Chondrocyte (in vitro differentiated cells): Measurements from ENCODE around the gene ABHD5. TPM values are rescaled to one million over a fixed set of nuclear protein-coding genes. Genes with fewer than 3 reads are reported as not detected.

ENCODE experiments used
- DNase-seq: peaks from one replicate; pipeline ENCODE4 v3.0.0; 2021; ENCODE audit warnings: mixed read lengths, low spot score
- H3K27ac Mint-ChIP-seq: one replicate; pipeline ENCODE4 v1.8.0; 2021; ENCODE audit warnings: mild to moderate bottlenecking, moderate library complexity, mixed read lengths; ENCODE audit not compliant: unreplicated experiment
- H3K27me3 Mint-ChIP-seq: 2 replicates; pipeline ENCODE4 v1.8.0; 2021; ENCODE audit warnings: low read depth, mixed read lengths
- H3K36me3 Mint-ChIP-seq: 2 replicates; pipeline ENCODE4 v1.8.0; 2021; ENCODE audit warnings: low read depth, mixed read lengths
- H3K4me1 Mint-ChIP-seq: 2 replicates; pipeline ENCODE4 v1.8.0; 2021; ENCODE audit warnings: low read depth, mild to moderate bottlenecking, mixed read lengths
- H3K4me3 Mint-ChIP-seq: one replicate; pipeline ENCODE4 v1.8.0; 2021; ENCODE audit warnings: mild to moderate bottlenecking, moderate library complexity, mixed read lengths; ENCODE audit not compliant: unreplicated experiment
- H3K9me3 Mint-ChIP-seq: 2 replicates; pipeline ENCODE4 v1.8.0; 2021; ENCODE audit warnings: low read depth, mixed read lengths
- total RNA-seq: library from RNA; stranded (reverse); gene quantifications from 3 replicates; pipeline ENCODE4 v1.2.1, GENCODE V29; 2021
- TF ChIP-seq, protein P1 (sequence below): fragments of 200-600 bp; sonication (generic); IDR thresholded peaks from 2 replicates; pipeline ENCODE4 v1.5.0; 2021; ENCODE audit warnings: antibody characterized with exemption, mild to moderate bottlenecking, moderate library complexity

The ABHD5 gene
- total RNA-seq, 1 donor from 2014 or later: 12.7 TPM

GRCh38 chr3:43726521-43726920 is 35.8 kb downstream of the ABHD5 start:
- no peak for DNase-seq
- Mint-ChIP-seq H3K27ac (no peak overlapping the region), H3K4me3 (no peak overlapping the region), H3K27me3 (no peaks in the 10 kb centered on the region), H3K9me3 (no peaks in the 10 kb centered on the region), H3K4me1 (peaks cover 28% of the 10 kb centered on the region), H3K36me3 (peaks cover 3% of the 10 kb centered on the region)
- TF ChIP-seq, protein P1, sequence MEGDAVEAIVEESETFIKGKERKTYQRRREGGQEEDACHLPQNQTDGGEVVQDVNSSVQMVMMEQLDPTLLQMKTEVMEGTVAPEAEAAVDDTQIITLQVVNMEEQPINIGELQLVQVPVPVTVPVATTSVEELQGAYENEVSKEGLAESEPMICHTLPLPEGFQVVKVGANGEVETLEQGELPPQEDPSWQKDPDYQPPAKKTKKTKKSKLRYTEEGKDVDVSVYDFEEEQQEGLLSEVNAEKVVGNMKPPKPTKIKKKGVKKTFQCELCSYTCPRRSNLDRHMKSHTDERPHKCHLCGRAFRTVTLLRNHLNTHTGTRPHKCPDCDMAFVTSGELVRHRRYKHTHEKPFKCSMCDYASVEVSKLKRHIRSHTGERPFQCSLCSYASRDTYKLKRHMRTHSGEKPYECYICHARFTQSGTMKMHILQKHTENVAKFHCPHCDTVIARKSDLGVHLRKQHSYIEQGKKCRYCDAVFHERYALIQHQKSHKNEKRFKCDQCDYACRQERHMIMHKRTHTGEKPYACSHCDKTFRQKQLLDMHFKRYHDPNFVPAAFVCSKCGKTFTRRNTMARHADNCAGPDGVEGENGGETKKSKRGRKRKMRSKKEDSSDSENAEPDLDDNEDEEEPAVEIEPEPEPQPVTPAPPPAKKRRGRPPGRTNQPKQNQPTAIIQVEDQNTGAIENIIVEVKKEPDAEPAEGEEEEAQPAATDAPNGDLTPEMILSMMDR: no peak

- Mint-ChIP-seq H3K9me3 (no peaks in the 10 kb centered on the region), H3K4me1 (peaks cover 25% of the 10 kb centered on the region), H3K27ac (no peak overlapping the region), H3K27me3 (no peaks in the 10 kb centered on the region), H3K36me3 (peaks cover 2% of the 10 kb centered on the region), H3K4me3 (no peak overlapping the region)
- TF ChIP-seq, protein P1: no peak
- no peak for DNase-seq
Observed at GRCh38 chr3:43727930-43728329, 37.2 kb downstream of the ABHD5 start.

DNA sequence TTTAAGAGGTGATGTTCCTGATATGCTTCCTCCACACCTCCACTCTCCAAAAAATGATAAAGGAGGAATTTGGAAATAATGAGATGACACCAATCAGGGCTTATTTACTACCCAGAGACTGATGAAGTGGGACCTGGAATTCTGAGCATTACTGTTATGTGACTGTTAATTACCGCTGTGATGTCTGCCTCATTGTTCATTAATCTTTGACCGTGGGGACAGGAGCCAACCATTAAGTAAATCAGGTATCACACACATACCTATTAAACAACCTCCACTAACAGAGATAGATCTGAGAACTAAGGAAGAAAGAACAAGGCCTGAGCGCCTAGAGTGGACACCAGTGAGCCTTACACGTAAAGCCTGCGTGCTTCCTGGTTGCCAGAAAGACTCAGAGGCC is 37.7 kb downstream of the ABHD5 start:
- H3K9me3 Mint-ChIP-seq: no peaks in the 10 kb centered on the region
- H3K36me3 Mint-ChIP-seq: peaks cover 2% of the 10 kb centered on the region
- no peak overlapping the region for H3K4me3 Mint-ChIP-seq
- peaks cover 26% of the 10 kb centered on the region for H3K4me1 Mint-ChIP-seq
- no peaks in the 10 kb centered on the region for H3K27me3 Mint-ChIP-seq
- H3K27ac Mint-ChIP-seq: no peak overlapping the region
- no peak for DNase-seq
- TF ChIP-seq, protein P1: no peak

- Mint-ChIP-seq H3K27ac (no peak overlapping the region), H3K27me3 (no peaks in the 10 kb centered on the region), H3K36me3 (peaks cover 2% of the 10 kb centered on the region), H3K4me3 (no peak overlapping the region), H3K4me1 (peaks cover 30% of the 10 kb centered on the region), H3K9me3 (no peaks in the 10 kb centered on the region)
- DNase-seq: no peak
- TF ChIP-seq, protein P1: no peak
Observed at GRCh38 chr3:43728947-43729346, 38.2 kb downstream of the ABHD5 start.

GRCh38 chr3:43729707-43730414 is 39.1 kb downstream of the ABHD5 start:
- H3K27ac Mint-ChIP-seq: no peak overlapping the region
- no peak for DNase-seq
- H3K4me3 Mint-ChIP-seq: no peak overlapping the region
- H3K27me3 Mint-ChIP-seq: no peaks in the 10 kb centered on the region
- peaks cover 2% of the 10 kb centered on the region for H3K36me3 Mint-ChIP-seq
- TF ChIP-seq, protein P1: no peak
- no peaks in the 10 kb centered on the region for H3K9me3 Mint-ChIP-seq
- peaks cover 39% of the 10 kb centered on the region for H3K4me1 Mint-ChIP-seq
